KMS-11 (cell line): Measurements from ENCODE around the gene LSS.

Source experiments
- H2AFZ ChIP-seq: fragments of 200-600 bp; sonication (generic); 2 replicates; pipeline ENCODE4 v1.6.1; 2016; ENCODE audit warnings: antibody characterized with exemption, mixed run types, low read depth
- H3K27ac ChIP-seq: fragments of 200-600 bp; sonication (generic); 2 replicates; pipeline ENCODE4 v1.6.1; 2016; ENCODE audit warnings: mild to moderate bottlenecking, mixed run types
- H3K27me3 ChIP-seq: fragments of 200-600 bp; sonication (generic); 2 replicates; pipeline ENCODE4 v1.6.1; 2017; ENCODE audit warnings: mild to moderate bottlenecking, low read depth, mixed run types, moderate library complexity; ENCODE audit not compliant: insufficient read depth
- H3K36me3 ChIP-seq: fragments of 200-600 bp; sonication (generic); 2 replicates; pipeline ENCODE4 v1.6.1; 2017; ENCODE audit warnings: mild to moderate bottlenecking, mixed run types; ENCODE audit not compliant: insufficient read depth
- H3K4me1 ChIP-seq: fragments of 200-600 bp; sonication (generic); 2 replicates; pipeline ENCODE4 v1.6.1; 2016; ENCODE audit warnings: mild to moderate bottlenecking, low read depth, mixed run types; ENCODE audit not compliant: poor library complexity, severe bottlenecking
- H3K4me2 ChIP-seq: fragments of 200-600 bp; sonication (generic); 2 replicates; pipeline ENCODE4 v1.7.0; 2016; ENCODE audit warnings: mild to moderate bottlenecking, mixed run types
- H3K4me3 ChIP-seq: fragments of 200-600 bp; sonication (generic); IDR thresholded peaks from 2 replicates; pipeline ENCODE4 v1.6.1; 2017; ENCODE audit warnings: low read depth, low read length, mixed read lengths; ENCODE audit not compliant: insufficient read depth
- H3K79me2 ChIP-seq: fragments of 200-600 bp; sonication (generic); 2 replicates; pipeline ENCODE4 v1.6.1; 2016; ENCODE audit warnings: low read depth, mixed run types; ENCODE audit not compliant: insufficient read depth
- H3K9ac ChIP-seq: fragments of 200-600 bp; sonication (generic); 2 replicates; pipeline ENCODE4 v1.6.1; 2016; ENCODE audit warnings: mild to moderate bottlenecking, mixed run types
- H4K20me1 ChIP-seq: fragments of 200-600 bp; sonication (generic); 2 replicates; pipeline ENCODE4 v1.6.1; 2016; ENCODE audit warnings: mild to moderate bottlenecking, mixed run types; ENCODE audit not compliant: insufficient read depth
- TF ChIP-seq, protein P1 (sequence below): fragments of 200-600 bp; sonication (generic); conservative IDR thresholded peaks from 2 replicates; pipeline ENCODE4 v1.6.1; 2017; ENCODE audit warnings: low read depth, mild to moderate bottlenecking, antibody characterized with exemption, low read length, moderate library complexity, mixed read lengths

LSS gene

DNA sequence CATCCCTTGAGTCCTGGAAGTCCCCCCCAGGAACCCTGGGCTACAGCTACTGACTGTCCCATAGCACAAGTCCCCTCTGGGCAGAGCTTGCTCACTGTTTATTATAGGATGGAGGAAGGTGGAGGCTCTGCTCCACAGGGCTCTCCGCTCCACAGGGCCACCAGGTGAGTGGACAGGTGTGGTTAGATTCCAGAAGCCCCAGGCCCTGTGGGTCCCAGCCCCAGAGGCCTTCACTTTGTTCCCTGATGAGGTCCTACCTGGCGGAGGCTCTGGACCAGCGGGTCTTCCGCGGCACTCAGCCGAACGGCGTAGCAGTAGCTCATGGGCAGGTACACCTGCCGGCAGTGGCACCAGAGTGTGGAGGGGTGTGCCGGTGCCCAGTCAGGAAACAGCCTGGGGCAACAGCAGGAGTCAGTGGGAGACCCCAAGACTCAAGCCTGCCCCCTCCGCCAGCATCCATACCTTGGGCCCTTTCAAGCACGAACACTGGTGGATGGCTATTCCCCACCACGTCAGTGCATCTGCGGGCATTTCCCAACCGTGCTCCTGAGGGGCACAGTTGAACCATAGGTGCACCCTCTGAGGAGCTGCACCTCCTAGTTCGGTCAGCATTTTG is 12.3 kb downstream of the LSS start:
- Histone ChIP-seq H3K36me3 (no peaks in the 10 kb centered on the region), H3K4me3 (no peak overlapping the region), H3K79me2 (no peaks in the 10 kb centered on the region; the same call in 1 of the 2 replicates), H2AFZ (no peak overlapping the region), H3K9ac (no peak overlapping the region), H3K27me3 (no peaks in the 10 kb centered on the region), H3K27ac (no peak overlapping the region), H3K4me2 (no peak overlapping the region), H3K4me1 (no peaks in the 10 kb centered on the region), H4K20me1 (no peaks in the 10 kb centered on the region)
- TF ChIP-seq, protein P1, sequence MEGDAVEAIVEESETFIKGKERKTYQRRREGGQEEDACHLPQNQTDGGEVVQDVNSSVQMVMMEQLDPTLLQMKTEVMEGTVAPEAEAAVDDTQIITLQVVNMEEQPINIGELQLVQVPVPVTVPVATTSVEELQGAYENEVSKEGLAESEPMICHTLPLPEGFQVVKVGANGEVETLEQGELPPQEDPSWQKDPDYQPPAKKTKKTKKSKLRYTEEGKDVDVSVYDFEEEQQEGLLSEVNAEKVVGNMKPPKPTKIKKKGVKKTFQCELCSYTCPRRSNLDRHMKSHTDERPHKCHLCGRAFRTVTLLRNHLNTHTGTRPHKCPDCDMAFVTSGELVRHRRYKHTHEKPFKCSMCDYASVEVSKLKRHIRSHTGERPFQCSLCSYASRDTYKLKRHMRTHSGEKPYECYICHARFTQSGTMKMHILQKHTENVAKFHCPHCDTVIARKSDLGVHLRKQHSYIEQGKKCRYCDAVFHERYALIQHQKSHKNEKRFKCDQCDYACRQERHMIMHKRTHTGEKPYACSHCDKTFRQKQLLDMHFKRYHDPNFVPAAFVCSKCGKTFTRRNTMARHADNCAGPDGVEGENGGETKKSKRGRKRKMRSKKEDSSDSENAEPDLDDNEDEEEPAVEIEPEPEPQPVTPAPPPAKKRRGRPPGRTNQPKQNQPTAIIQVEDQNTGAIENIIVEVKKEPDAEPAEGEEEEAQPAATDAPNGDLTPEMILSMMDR = no peak

DNA sequence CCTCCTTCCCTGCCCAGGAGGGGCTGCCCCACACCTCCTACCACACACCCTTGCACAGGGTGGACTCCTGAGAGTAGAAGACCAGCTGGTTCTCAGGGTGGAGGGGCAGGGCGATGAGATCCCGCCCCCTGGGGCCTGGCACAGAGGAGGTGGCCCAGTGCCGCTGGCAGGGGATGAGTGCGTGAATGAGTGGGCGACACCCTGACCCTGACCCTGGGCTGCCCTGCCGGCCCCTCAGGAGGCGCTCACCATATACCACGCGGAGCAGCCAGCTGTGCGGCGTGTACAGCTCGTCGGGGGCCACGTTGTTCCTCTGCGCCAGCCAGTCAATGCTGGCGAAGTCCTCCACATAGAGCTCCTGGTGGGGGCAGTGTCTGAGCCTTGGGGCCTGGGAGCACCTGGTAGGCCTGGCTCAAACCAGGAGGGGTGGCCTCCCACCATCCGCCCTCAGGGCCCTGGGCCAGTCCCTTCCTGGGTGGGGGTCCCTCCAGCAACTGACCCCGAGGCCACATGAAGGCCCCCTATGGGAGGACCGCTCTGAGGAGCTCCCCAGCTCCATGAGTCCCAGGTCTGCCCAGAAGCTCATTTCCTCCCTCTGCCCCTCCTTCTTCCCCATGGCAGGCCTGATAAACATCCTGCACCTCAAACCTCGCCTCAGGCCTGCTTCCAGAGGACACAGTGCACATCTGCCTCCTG is 13.0 kb downstream of the LSS start:
- H4K20me1 ChIP-seq = no peaks in the 10 kb centered on the region
- no peaks in the 10 kb centered on the region for H3K36me3 ChIP-seq

DNA sequence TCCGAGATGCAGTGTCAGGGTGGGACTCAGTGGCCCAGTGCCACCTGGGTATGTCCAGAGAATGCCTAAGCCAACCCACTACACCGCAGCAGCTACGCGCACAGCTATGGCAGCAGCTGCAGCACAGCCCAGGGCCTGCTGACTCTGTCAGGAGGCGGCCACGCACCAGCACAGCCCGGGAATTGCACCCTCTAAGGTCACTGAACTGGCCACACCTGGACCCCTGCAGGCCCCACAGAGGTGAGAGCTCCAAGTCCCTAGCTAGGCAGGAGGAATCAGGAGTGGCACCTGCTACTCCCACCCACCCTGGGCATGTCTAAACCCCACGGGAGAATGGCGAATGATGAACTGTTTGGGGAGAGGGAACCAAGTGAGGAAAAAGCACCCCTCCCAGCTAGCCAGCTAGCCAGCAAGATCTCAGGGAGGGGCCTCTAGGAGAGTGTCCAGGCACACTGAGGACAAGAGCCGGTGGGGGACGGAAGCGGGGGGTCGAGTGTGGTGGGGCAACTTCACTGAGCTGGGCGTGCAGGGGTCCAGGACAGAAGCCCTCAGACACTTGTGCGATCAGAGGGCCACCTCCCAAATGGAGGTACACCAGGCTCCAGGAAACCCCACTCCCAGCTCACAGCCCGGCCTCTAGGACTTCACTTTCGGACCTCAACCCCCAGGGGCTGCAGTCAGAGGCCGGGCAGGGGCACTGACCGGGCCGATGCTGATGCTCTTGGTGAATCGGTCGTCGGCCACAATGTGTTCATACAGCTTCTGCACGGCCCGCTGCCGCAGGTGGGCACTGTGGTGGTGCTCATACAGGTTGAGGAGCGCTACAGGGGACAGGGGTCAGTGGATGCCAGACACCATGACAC is 13.9 kb downstream of the LSS start:
- no peaks in the 10 kb centered on the region for H4K20me1 ChIP-seq
- H3K27me3 ChIP-seq = no peaks in the 10 kb centered on the region

More for the DNA sequence above, 13.0 kb downstream of the LSS start:
- no peak overlapping the region for H3K4me2 ChIP-seq
- TF ChIP-seq, protein P1 = no peak
- H3K4me1 ChIP-seq = no peaks in the 10 kb centered on the region
- H2AFZ ChIP-seq = no peak overlapping the region
- no peak overlapping the region for H3K9ac ChIP-seq
- H3K27me3 ChIP-seq = no peaks in the 10 kb centered on the region
- H3K79me2 ChIP-seq = no peaks in the 10 kb centered on the region; the same call in 1 of the 2 replicates
- no peak overlapping the region for H3K27ac ChIP-seq
- no peak overlapping the region for H3K4me3 ChIP-seq

DNA sequence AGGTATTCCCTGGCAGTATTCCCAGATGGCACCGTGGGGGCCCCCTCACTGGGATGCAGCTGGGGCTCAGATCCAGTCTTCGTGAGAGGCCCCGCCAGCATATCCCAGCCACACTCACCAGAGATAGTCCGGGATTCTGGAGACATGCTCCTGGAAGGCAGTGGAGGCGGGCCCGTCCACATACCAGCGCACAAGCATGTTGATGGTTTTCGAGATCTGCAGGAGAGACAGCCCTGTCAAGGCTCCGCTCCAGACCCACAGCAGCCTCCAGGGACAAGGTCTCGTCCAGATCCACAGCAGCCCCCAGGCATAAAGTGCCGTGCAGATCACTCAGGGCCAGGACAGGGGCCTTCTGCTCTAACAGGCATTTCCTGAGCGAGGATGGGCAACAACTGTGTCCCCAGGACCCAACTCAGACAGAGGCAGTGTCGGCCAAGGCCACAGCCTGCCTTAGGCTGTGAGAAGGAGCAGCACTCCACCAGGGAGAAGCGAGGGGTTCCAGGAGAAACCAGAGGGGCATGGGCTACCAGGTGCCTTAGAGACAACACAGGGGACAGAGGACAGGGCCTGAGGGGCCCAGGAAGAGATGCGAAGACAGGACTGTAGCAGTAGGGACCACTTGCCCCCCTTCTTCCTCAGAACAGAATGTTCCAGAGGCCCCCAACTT is 14.8 kb downstream of the LSS start:
- Histone ChIP-seq H3K79me2 (no peaks in the 10 kb centered on the region; the same call in 1 of the 2 replicates), H3K4me2 (no peak overlapping the region), H3K27ac (no peak overlapping the region), H3K4me1 (no peaks in the 10 kb centered on the region), H3K27me3 (no peaks in the 10 kb centered on the region), H3K36me3 (no peaks in the 10 kb centered on the region), H2AFZ (no peak overlapping the region), H3K4me3 (no peak overlapping the region), H3K9ac (no peak overlapping the region), H4K20me1 (no peaks in the 10 kb centered on the region)
- TF ChIP-seq, protein P1 = no peak

More for the DNA sequence above, 13.9 kb downstream of the LSS start:
- no peaks in the 10 kb centered on the region for H3K36me3 ChIP-seq
- H3K4me2 ChIP-seq = no peak overlapping the region
- no peaks in the 10 kb centered on the region; the same call in 1 of the 2 replicates for H3K79me2 ChIP-seq
- H3K4me3 ChIP-seq = no peak overlapping the region
- no peak overlapping the region for H2AFZ ChIP-seq
- TF ChIP-seq, protein P1 = no peak
- no peak overlapping the region for H3K27ac ChIP-seq
- H3K4me1 ChIP-seq = no peaks in the 10 kb centered on the region
- no peak overlapping the region for H3K9ac ChIP-seq
